GM12878 (cell line): ENCODE results near the gene HCAR3. TPM values are rescaled to one million over a fixed set of nuclear protein-coding genes. Genes with fewer than 3 reads are reported as not detected.

ENCODE experiments used
- ATAC-seq: fragments of 200-7000 bp; cut with Tn5 transposase; 3 replicates; pipeline ENCODE4 v1.9.1; 2020; ENCODE audit warnings: mild to moderate bottlenecking, moderate library complexity
- BruUV-seq: library from RNA; stranded (reverse); fragments of 400-500 nt; replicated peaks from 2 replicates; lab custom pipeline; 2021; lab: Mats Ljungman, UMichigan
- CTCF ChIA-PET: fragments of 300-600 bp; sonication (Branson Sonifier 250); formaldehyde crosslinking; extraction: SDS; loops from one replicate; lab custom pipeline; 2021; ENCODE audit warnings: inconsistent platforms; lab: Yijun Ruan, JAX
- POLR2A ChIA-PET: fragments of 350-600 bp; formaldehyde crosslinking; extraction: SDS; loops from one replicate; lab custom pipeline; 2021; ENCODE audit warnings: inconsistent platforms; lab: Charles Lee
- RAD21 ChIA-PET: fragments of 300-600 bp; sonication (Branson Sonifier 250); formaldehyde crosslinking; loops from one replicate; lab custom pipeline; 2023; ENCODE audit warnings: antibody characterized with exemption; ENCODE audit not compliant: unreplicated experiment; lab: Charles Lee
- SMC1A ChIA-PET: fragments of 300-600 bp; sonication (Branson Sonifier 250); formaldehyde crosslinking; loops from one replicate; lab custom pipeline; 2023; ENCODE audit not compliant: unreplicated experiment, uncharacterized antibody; lab: Charles Lee
- DNase-seq: peaks from one replicate; pipeline ENCODE4 v3.0.0-alpha.2; 2011; ENCODE audit warnings: low read depth, low spot score
- FAIRE-seq: peaks from 3 replicates; lab custom pipeline; 2011; peaks lifted over from hg19 to GRCh38; lab: Jason Lieb, UNC
- H2AFZ ChIP-seq: 2 replicates; pipeline ENCODE4 v1.6.0; 2011; ENCODE audit warnings: low read depth, low read length, control low read depth; ENCODE audit not compliant: control insufficient read depth
- H3K27ac ChIP-seq: 2 replicates; pipeline ENCODE4 v1.5.1; 2011; ENCODE audit warnings: control low read depth; ENCODE audit not compliant: control insufficient read depth, insufficient read depth
- H3K27me3 ChIP-seq, 2 experiments: replicated peaks in 1 of 2; 2 replicates each; pipeline versions ENCODE4 v1.6.0 to v1.6.1; 2011; ENCODE audit warnings: low read length in 1 of 2; ENCODE audit not compliant: control insufficient read depth in 2 of 2, insufficient read depth in 2 of 2
- H3K36me3 ChIP-seq, 2 experiments: 2 replicates each; pipeline ENCODE4 v1.5.1; 2011; ENCODE audit warnings: low read length in 1 of 2; ENCODE audit not compliant: control insufficient read depth in 2 of 2, insufficient read depth in 2 of 2
- H3K4me1 ChIP-seq: 2 replicates; pipeline ENCODE4 v1.6.1; 2011; ENCODE audit warnings: mild to moderate bottlenecking, low read length, moderate library complexity, mixed read lengths; ENCODE audit not compliant: control insufficient read depth, insufficient read depth
- H3K4me2 ChIP-seq: 2 replicates; pipeline ENCODE4 v1.6.0; 2011; ENCODE audit warnings: control low read depth; ENCODE audit not compliant: control insufficient read depth, insufficient read depth
- H3K4me3 ChIP-seq: fragments of 200-600 bp; sonication (generic); 2 replicates; pipeline ENCODE4 v1.5.1; 2016
- H3K79me2 ChIP-seq: 2 replicates; pipeline ENCODE4 v1.6.0; 2011; ENCODE audit warnings: low read length; ENCODE audit not compliant: control insufficient read depth, insufficient read depth
- H3K9ac ChIP-seq: 2 replicates; pipeline ENCODE4 v1.8.0; 2011; ENCODE audit warnings: low read length, control low read depth, mixed read lengths; ENCODE audit not compliant: control insufficient read depth, insufficient read depth
- H3K9me3 ChIP-seq: replicated peaks from 3 replicates; pipeline ENCODE4 v1.5.1; 2011; ENCODE audit warnings: mild to moderate bottlenecking, low read length; ENCODE audit not compliant: control insufficient read depth, insufficient read depth
- H4K20me1 ChIP-seq: 2 replicates; pipeline ENCODE4 v1.6.0; 2011; ENCODE audit not compliant: control insufficient read depth, insufficient read depth
- CBX5 ChIP-seq: sonication (generic); IDR thresholded peaks from 2 replicates; pipeline ENCODE4 v1.6.1; 2016; ENCODE audit warnings: low read depth, moderate library complexity, mild to moderate bottlenecking, inconsistent platforms
- HDGF ChIP-seq: fragments of 450-650 bp; IDR thresholded peaks from 2 replicates; pipeline ENCODE4 v1.6.1; 2016; ENCODE audit warnings: antibody characterized with exemption
- MEF2A ChIP-seq: IDR thresholded peaks from 2 replicates; pipeline ENCODE4 v1.6.1; 2011; ENCODE audit warnings: low read depth, mild to moderate bottlenecking, low read length, moderate library complexity; ENCODE audit not compliant: insufficient read depth
- POLR2A ChIP-seq: IDR thresholded peaks from 2 replicates; pipeline ENCODE4 v1.6.1; 2011; ENCODE audit warnings: low read depth, mild to moderate bottlenecking, low read length
- ZNF622 ChIP-seq: fragments of 450-650 bp; IDR thresholded peaks from 2 replicates; pipeline ENCODE4 v1.6.1; 2017; ENCODE audit warnings: mild to moderate bottlenecking, inconsistent platforms
- WGBS: methylation state at CpG from one replicate; pipeline ENCODE4 v1.1.6; 2016; ENCODE audit warnings: low lambda C conversion rate; ENCODE audit not compliant: insufficient replicate concordance, insufficient coverage; ENCODE audit errors: missing lambda C conversion rate; 5-methylcytosine and 5-hydroxymethylcytosine counted together
- in situ Hi-C: fragments of 300-500 bp; cut with MboI; formaldehyde crosslinking; loops from 9 replicates; pipeline ENCODE4 v1.14.3; 2018; ENCODE audit warnings: mixed read lengths
- intact Hi-C: fragments of 100-400 bp; cut with micrococcal nuclease; formaldehyde crosslinking; loops from one replicate; pipeline ENCODE4 v1.14.2; 2022; ENCODE audit not compliant: unreplicated experiment
- polyA plus RNA-seq, 11 experiments: library from polyadenylated mRNA; depleted of rRNA in 4 of 11; unstranded in 6 of 11; stranded (reverse) in 5 of 11; fragments of >200 nt; fragmentation: Nextera tagmentation in 4 of 11; fragmentation: Illumina TruSeq in 1 of 11; extraction: Ambion mirVana in 4 of 11; extraction: Trizol in 1 of 11; gene quantifications; 1 replicate in 1 of 11; 2 replicates in 10 of 11; pipeline versions ENCODE4 v1.2.1 to v1.2.3, GENCODE V29; 2011 to 2016; ENCODE audit warnings: inconsistent platforms in 2 of 11, missing spikeins in 2 of 11, low read depth in 1 of 11
- total RNA-seq, 4 experiments: library from RNA; depleted of rRNA in 3 of 4; stranded (reverse); fragments of >200 nt in 3 of 4; fragmentation: Illumina TruSeq in 1 of 4; extraction: Trizol in 1 of 4; gene quantifications; 2 replicates each; pipeline versions ENCODE4 v1.2.1 to v1.2.3, GENCODE V29; 2013 to 2021
- TF ChIP-seq, protein P1 (sequence below): IDR thresholded peaks from 2 replicates; pipeline ENCODE4 v1.6.1; 2012; ENCODE audit warnings: improper control_type of control experiment, low read depth, low read length; ENCODE audit not compliant: insufficient replicate concordance
- TF ChIP-seq, protein P2 (sequence below): IDR thresholded peaks from 2 replicates; pipeline ENCODE4 v1.6.1; 2011; ENCODE audit warnings: low read depth, mild to moderate bottlenecking, low read length, moderate library complexity, borderline replicate concordance; ENCODE audit errors: extremely low read depth

The HCAR3 gene
- total and polyA plus RNA-seq, 10 of the 15 experiments (the other 5 are each of a cell fraction or from before 2014, with no cell fraction given), result 0.57 to 3.0 (median 2.2) TPM

DNA sequence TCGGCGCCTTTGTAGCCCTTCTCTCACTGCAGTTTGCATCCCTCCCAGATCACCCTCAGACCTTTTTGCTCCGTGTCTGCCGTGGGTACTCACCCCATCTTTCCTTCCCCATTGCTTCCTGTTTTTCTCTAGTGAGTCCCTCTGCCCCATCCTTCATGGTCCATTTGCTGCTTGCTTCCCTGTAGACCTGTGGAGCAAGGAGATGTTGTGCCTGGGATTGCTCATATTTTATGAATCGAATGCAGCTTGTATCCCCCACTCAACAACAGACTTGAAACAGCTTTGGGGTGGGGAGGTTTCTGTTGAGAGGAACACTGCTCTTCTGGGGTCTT lies 36.7 kb upstream of the HCAR3 start:
- TF ChIP-seq ZNF622, result no peak
- TF ChIP-seq HDGF, result 0 out of 2 replicates have a peak, but pooled peaks have one; percentile 6
- FAIRE-seq, result no peak
- ChIA-PET RAD21 (interaction anchor here (0.5 to 3.2 kb wide), 12 partner anchors 28 to 374 kb away, joined by 3 to 45 read pairs (median 3); no protein-coding TSS in a partner anchor), SMC1A (interaction anchor here (0.6 to 3.2 kb wide), 10 partner anchors 18 to 631 kb away, joined by 3 to 28 read pairs (median 4); no protein-coding TSS in a partner anchor), POLR2A (interaction anchor here (0.5 to 1.4 kb wide), 6 partner anchors 13 to 352 kb away, joined by 3 to 5 read pairs (median 3); no protein-coding TSS in a partner anchor), CTCF (interaction anchor here (0.6 to 3.7 kb wide), 18 partner anchors 8 to 476 kb away, joined by 3 to 38 read pairs (median 3); partner anchors contain the start of gene ZCCHC8)
- H3K4me2 ChIP-seq, result peak overlapping the region; percentile 84
- in situ Hi-C loops (loop anchor here (5.0 kb wide), 1 partner anchor 116 kb away; no protein-coding TSS in a partner anchor), intact Hi-C loops (loop anchor here (5.0 kb wide), 2 partner anchors 71 to 351 kb away; no protein-coding TSS in a partner anchor)
- no peaks in the 10 kb centered on the region for H3K9me3 ChIP-seq
- no peaks in the 10 kb centered on the region for H4K20me1 ChIP-seq
- peaks cover 24% of the 10 kb centered on the region for H3K79me2 ChIP-seq
- peak overlapping the region; percentile 94 for H3K9ac ChIP-seq
- H2AFZ ChIP-seq, result peak overlapping the region; percentile 78
- WGBS, result 2% methylated on average over 5 of the region's 5 CpGs
- H3K27me3 ChIP-seq, result no peaks in the 10 kb centered on the region
- peaks cover 7% of the 10 kb centered on the region for H3K4me1 ChIP-seq
- ATAC-seq, result no peak
- BruUV-seq, result no TSS peak
- H3K36me3 ChIP-seq, result peaks cover 1 to 12% of the 10 kb centered on the region in 2 experiments; a peak in 3 of 4 replicates
- peak overlapping the region; percentile 81 for H3K4me3 ChIP-seq
- peak overlapping the region; percentile 81 for H3K27ac ChIP-seq
- no peak for DNase-seq

DNA sequence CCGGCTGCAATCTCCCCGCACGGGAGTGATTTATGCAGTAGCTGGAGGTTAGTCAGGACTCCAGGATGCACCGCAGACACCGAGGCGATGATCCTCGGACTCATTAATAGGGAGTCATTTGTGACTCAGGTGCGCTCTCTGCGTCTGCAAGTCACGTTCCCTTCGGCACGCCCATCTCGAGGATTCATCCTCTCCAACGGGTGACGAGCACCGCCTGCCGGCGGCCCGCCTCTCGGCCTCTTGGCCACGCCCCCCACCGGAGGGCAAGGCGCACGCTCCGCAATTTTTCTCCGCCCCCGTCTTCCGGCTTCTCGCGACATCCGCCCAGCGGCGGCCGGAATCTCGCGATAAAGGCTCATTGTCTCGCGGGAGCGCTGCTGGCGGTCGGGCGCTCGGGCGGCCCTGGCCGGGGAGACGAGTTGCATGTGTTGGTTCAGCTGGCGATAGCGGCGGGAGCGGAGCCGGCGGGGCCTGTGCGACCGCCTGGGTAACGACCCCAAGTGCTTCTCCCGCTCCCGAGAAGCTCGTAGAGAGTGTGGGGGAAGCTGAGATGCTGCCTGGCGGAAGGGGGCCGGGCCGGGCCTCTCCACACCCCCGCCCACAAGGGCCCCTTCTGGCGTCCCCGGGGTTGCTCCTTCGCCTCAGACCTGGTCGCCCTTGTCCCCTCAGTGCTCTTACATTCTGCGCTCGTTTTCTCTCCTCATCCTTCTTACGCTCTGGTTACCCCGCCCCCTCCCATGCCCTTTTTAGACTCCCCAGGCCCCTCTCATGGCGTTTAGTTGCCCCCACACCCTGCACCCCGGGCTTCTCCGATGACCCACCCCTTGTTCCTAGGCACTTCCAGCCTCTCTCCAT lies 36.1 kb upstream of the HCAR3 start, which contains the start of gene DENR:
DENR (plus strand) TSS at position 361 of the 855 bp plus-strand sequence. CDS start 878 bp downstream, outside the sequence.
- in situ Hi-C loops (loop anchor here (5.0 kb wide), 1 partner anchor 115 kb away; no protein-coding TSS in a partner anchor), intact Hi-C loops (loop anchor here (1.0 to 5.0 kb wide), 3 partner anchors 70 to 350 kb away; no protein-coding TSS in a partner anchor)
- 2% methylated on average over 73 of the region's 73 CpGs for WGBS
- peaks cover 24% of the 10 kb centered on the region for H3K79me2 ChIP-seq
- no TSS peak for BruUV-seq
- peak within 1 kb of the TSS; percentile 81 for H3K27ac ChIP-seq
- H2AFZ ChIP-seq, result peak within 1 kb of the TSS; percentile 78
- H3K4me3 ChIP-seq, result peak within 1 kb of the TSS; percentile 81
- H3K9me3 ChIP-seq, result no peaks in the 10 kb centered on the region
- peak; percentile 95 for ATAC-seq
- peak; percentile 75 for FAIRE-seq
- peak within 1 kb of the TSS; percentile 84 for H3K4me2 ChIP-seq
- POLR2A ChIA-PET, result interaction anchor here (0.5 to 1.4 kb wide), 4 partner anchors 13 to 351 kb away, joined by 3 read pairs; no protein-coding TSS in a partner anchor
- H4K20me1 ChIP-seq, result no peaks in the 10 kb centered on the region
- H3K36me3 ChIP-seq, result peaks cover 0 to 10% of the 10 kb centered on the region in 2 experiments; a peak in 1 of 4 replicates
- peaks cover 7% of the 10 kb centered on the region for H3K4me1 ChIP-seq
- SMC1A ChIA-PET, result interaction anchor here (0.6 to 3.2 kb wide), 10 partner anchors 20 to 631 kb away, joined by 3 to 28 read pairs (median 4); no protein-coding TSS in a partner anchor
- H3K27me3 ChIP-seq, result no peaks in the 10 kb centered on the region
- CTCF ChIA-PET, result interaction anchor here (0.6 to 3.7 kb wide), 19 partner anchors 9 to 476 kb away, joined by 3 to 38 read pairs (median 3); partner anchors contain the start of gene ZCCHC8
- peak; percentile 91 for DNase-seq
- RAD21 ChIA-PET, result interaction anchor here (0.5 to 3.2 kb wide), 14 partner anchors 19 to 374 kb away, joined by 3 to 45 read pairs (median 3); no protein-coding TSS in a partner anchor
- peak within 1 kb of the TSS; percentile 94 for H3K9ac ChIP-seq
- TF ChIP-seq, protein P1, sequence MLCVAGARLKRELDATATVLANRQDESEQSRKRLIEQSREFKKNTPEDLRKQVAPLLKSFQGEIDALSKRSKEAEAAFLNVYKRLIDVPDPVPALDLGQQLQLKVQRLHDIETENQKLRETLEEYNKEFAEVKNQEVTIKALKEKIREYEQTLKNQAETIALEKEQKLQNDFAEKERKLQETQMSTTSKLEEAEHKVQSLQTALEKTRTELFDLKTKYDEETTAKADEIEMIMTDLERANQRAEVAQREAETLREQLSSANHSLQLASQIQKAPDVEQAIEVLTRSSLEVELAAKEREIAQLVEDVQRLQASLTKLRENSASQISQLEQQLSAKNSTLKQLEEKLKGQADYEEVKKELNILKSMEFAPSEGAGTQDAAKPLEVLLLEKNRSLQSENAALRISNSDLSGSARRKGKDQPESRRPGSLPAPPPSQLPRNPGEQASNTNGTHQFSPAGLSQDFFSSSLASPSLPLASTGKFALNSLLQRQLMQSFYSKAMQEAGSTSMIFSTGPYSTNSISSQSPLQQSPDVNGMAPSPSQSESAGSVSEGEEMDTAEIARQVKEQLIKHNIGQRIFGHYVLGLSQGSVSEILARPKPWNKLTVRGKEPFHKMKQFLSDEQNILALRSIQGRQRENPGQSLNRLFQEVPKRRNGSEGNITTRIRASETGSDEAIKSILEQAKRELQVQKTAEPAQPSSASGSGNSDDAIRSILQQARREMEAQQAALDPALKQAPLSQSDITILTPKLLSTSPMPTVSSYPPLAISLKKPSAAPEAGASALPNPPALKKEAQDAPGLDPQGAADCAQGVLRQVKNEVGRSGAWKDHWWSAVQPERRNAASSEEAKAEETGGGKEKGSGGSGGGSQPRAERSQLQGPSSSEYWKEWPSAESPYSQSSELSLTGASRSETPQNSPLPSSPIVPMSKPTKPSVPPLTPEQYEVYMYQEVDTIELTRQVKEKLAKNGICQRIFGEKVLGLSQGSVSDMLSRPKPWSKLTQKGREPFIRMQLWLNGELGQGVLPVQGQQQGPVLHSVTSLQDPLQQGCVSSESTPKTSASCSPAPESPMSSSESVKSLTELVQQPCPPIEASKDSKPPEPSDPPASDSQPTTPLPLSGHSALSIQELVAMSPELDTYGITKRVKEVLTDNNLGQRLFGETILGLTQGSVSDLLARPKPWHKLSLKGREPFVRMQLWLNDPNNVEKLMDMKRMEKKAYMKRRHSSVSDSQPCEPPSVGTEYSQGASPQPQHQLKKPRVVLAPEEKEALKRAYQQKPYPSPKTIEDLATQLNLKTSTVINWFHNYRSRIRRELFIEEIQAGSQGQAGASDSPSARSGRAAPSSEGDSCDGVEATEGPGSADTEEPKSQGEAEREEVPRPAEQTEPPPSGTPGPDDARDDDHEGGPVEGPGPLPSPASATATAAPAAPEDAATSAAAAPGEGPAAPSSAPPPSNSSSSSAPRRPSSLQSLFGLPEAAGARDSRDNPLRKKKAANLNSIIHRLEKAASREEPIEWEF, result no peak
- peak; percentile 61; the same call in 1 of the 2 replicates for TF ChIP-seq CBX5
- peak; percentile 96 for TF ChIP-seq POLR2A
- TF ChIP-seq MEF2A, result peak; percentile 80; the same call in 1 of the 2 replicates
- TF ChIP-seq, protein P2, sequence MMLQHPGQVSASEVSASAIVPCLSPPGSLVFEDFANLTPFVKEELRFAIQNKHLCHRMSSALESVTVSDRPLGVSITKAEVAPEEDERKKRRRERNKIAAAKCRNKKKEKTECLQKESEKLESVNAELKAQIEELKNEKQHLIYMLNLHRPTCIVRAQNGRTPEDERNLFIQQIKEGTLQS, result 0 out of 2 replicates have a peak, but pooled peaks have one; percentile 32
